DOHH2 (cell line): ENCODE data around the gene NYNRIN.

Experiments used
- CTCF ChIP-seq: fragments of 200-600 bp; sonication (generic); IDR thresholded peaks from one replicate; pipeline ENCODE4 v1.5.1; 2014; ENCODE audit warnings: antibody characterized with exemption, mild to moderate bottlenecking, low read depth, low read length; ENCODE audit not compliant: poor library complexity, severe bottlenecking
- EZH2phosphoT487 ChIP-seq: fragments of 200-600 bp; sonication (generic); IDR thresholded peaks from 2 replicates; pipeline ENCODE4 v1.6.1; 2017; ENCODE audit warnings: borderline replicate concordance, mild to moderate bottlenecking, antibody characterized with exemption, low read length, moderate library complexity, mixed read lengths

DNA sequence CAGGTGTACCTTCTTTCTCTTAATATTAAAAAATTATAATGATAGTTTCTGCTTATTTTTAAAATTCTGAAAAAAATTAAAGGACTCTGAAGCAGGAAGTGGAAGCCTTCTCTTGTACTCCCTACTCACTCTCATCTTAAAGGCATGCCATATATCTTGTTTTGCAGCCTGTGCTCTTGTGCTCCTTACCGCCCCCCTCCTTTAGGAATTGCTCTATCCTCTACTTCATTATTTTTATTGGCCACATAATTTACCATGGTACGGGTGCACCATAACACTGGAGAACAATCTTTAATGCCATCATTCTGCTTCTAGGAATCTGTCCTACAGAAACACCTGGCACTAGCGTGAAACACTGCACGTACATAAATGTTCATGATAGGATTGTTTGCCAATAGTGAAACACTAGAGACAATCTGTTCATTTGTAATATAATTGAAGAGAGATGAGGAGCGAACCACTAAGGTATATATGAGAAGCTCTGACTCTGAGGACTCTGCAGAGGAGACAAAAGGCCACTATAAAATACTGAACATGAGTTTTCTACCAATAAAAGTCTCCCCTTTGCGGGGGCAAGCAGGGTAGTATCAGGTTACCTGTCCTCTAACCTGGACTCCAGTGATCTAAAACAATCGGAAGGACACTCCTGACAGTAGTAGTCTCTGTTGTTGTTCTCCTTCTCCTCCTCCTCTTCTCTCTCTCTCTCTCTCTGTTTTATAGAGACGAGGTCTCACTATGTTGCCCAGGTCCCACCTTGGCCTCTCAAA lies 6.3 kb upstream of the NYNRIN start:
- TF ChIP-seq CTCF (no peak), EZH2phosphoT487 (no peak)
